A673 (cell line): ENCODE measurements around the gene UBE2J1. TPM values are rescaled to one million over a fixed set of nuclear protein-coding genes. Genes with fewer than 3 reads are reported as not detected.

Source experiments
- BruUV-seq: library from RNA; stranded (reverse); fragments of 400-500 nt; replicated peaks from 2 replicates; lab custom pipeline; 2021; lab: Mats Ljungman, UMichigan
- CTCF ChIA-PET: fragments of 300-600 bp; sonication (Branson Sonifier 250); formaldehyde crosslinking; loops from one replicate; lab custom pipeline; 2022; ENCODE audit warnings: antibody characterized with exemption; lab: Charles Lee
- POLR2A ChIA-PET: fragments of 300-600 bp; sonication (Branson Sonifier 250); formaldehyde crosslinking; loops from one replicate; lab custom pipeline; 2022; ENCODE audit warnings: antibody characterized with exemption; ENCODE audit not compliant: low non-redundant PET; lab: Charles Lee
- DNase-seq: peaks from one replicate; pipeline ENCODE4 v3.0.0-alpha.2; 2015; ENCODE audit warnings: low spot score
- H3K27ac ChIP-seq: fragments of 200-600 bp; sonication (generic); 2 replicates; pipeline ENCODE4 v1.5.1; 2016; ENCODE audit warnings: mixed run types, low read depth, mild to moderate bottlenecking, mixed read lengths, antibody characterized with exemption, low read length; ENCODE audit not compliant: poor library complexity, severe bottlenecking
- H3K27me3 ChIP-seq: fragments of 200-600 bp; sonication (generic); replicated peaks from 2 replicates; pipeline ENCODE4 v1.6.1; 2017; ENCODE audit warnings: mixed run types, low read depth, mild to moderate bottlenecking, mixed read lengths, antibody characterized with exemption, low read length; ENCODE audit not compliant: insufficient read depth, poor library complexity
- H3K36me3 ChIP-seq: fragments of 200-600 bp; sonication (generic); 2 replicates; pipeline ENCODE4 v1.6.1; 2016; ENCODE audit warnings: mixed run types, mild to moderate bottlenecking, mixed read lengths, antibody characterized with exemption, low read length; ENCODE audit not compliant: insufficient read depth, poor library complexity, severe bottlenecking
- H3K4me1 ChIP-seq: fragments of 200-600 bp; sonication (generic); 2 replicates; pipeline ENCODE4 v1.6.1; 2017; ENCODE audit warnings: mixed run types, mild to moderate bottlenecking, mixed read lengths, antibody characterized with exemption, low read length; ENCODE audit not compliant: insufficient read depth, poor library complexity, severe bottlenecking
- H3K4me3 ChIP-seq: fragments of 200-600 bp; sonication (generic); 2 replicates; pipeline ENCODE4 v1.5.1; 2016; ENCODE audit warnings: low read depth, mixed run types, mild to moderate bottlenecking, mixed read lengths, low read length; ENCODE audit not compliant: poor library complexity, severe bottlenecking
- H3K9me3 ChIP-seq: fragments of 200-600 bp; sonication (generic); 2 replicates; pipeline ENCODE4 v1.6.1; 2016; ENCODE audit warnings: mixed run types, low read depth, mild to moderate bottlenecking, mixed read lengths, antibody characterized with exemption, low read length; ENCODE audit not compliant: poor library complexity, severe bottlenecking
- CTCF ChIP-seq: fragments of 300-800, 200-600 bp; sonication (generic); conservative IDR thresholded peaks from 2 replicates; pipeline ENCODE4 v1.5.1; 2017; ENCODE audit warnings: low read depth, mild to moderate bottlenecking, antibody characterized with exemption, low read length, moderate library complexity, mixed read lengths
- EZH2 ChIP-seq: fragments of 200-600 bp; sonication (generic); IDR thresholded peaks from 2 replicates; pipeline ENCODE4 v1.6.1; 2017; ENCODE audit warnings: borderline replicate concordance, low read depth, mild to moderate bottlenecking, mixed read lengths, antibody characterized with exemption, low read length; ENCODE audit not compliant: poor library complexity, severe bottlenecking
- intact Hi-C: fragments of 100-400 bp; cut with micrococcal nuclease; formaldehyde crosslinking; loops from one replicate; pipeline ENCODE4 v1.10.0; 2022; ENCODE audit not compliant: unreplicated experiment
- total RNA-seq: library from RNA; stranded (reverse); gene quantifications from 2 replicates; pipeline ENCODE4 v1.2.3, GENCODE V29; 2021

Gene UBE2J1
- total RNA-seq, 1 experiment from 2014 or later, result 36.1 TPM

GRCh38 chr6:89290401-89291155, 61.9 kb downstream of the UBE2J1 start:
- BruUV-seq, result no TSS peak
- CTCF ChIA-PET, result no interaction called here

GRCh38 chr6:89289710-89290109, 62.8 kb downstream of the UBE2J1 start:
- BruUV-seq, result no TSS peak
- no peak for TF ChIP-seq CTCF
- no peak for TF ChIP-seq EZH2
- ChIA-PET CTCF (interaction anchor here (0.6 kb wide), 1 partner anchor 142 kb away, joined by 3 read pairs; no protein-coding TSS in a partner anchor), POLR2A (no interaction called here)
- H3K4me1 ChIP-seq, result no peaks in the 10 kb centered on the region
- DNase-seq, result no peak
- intact Hi-C loops, result no loop called here
- no peak overlapping the region for H3K4me3 ChIP-seq
- no peak overlapping the region for H3K27ac ChIP-seq
- no peaks in the 10 kb centered on the region for H3K36me3 ChIP-seq
- no peaks in the 10 kb centered on the region for H3K9me3 ChIP-seq
- H3K27me3 ChIP-seq, result no peaks in the 10 kb centered on the region

More at GRCh38 chr6:89290401-89291155, 61.9 kb downstream of the UBE2J1 start:
- H3K27ac ChIP-seq, result no peak overlapping the region
- no peak for TF ChIP-seq EZH2
- no peaks in the 10 kb centered on the region for H3K9me3 ChIP-seq
- H3K36me3 ChIP-seq, result no peaks in the 10 kb centered on the region
- POLR2A ChIA-PET, result no interaction called here
- no peaks in the 10 kb centered on the region for H3K27me3 ChIP-seq
- H3K4me3 ChIP-seq, result no peak overlapping the region
- DNase-seq, result no peak
- H3K4me1 ChIP-seq, result no peaks in the 10 kb centered on the region
- intact Hi-C loops, result no loop called here

GRCh38 chr6:89287351-89288028, 65.0 kb downstream of the UBE2J1 start:
- CTCF ChIA-PET, result no interaction called here

More at GRCh38 chr6:89287351-89288028, 65.0 kb downstream of the UBE2J1 start:
- no peak for DNase-seq
- POLR2A ChIA-PET, result no interaction called here
- BruUV-seq, result no TSS peak
- Histone ChIP-seq H3K36me3 (no peaks in the 10 kb centered on the region), H3K4me1 (no peaks in the 10 kb centered on the region), H3K9me3 (no peaks in the 10 kb centered on the region), H3K4me3 (no peak overlapping the region), H3K27me3 (no peaks in the 10 kb centered on the region), H3K27ac (no peak overlapping the region)
- intact Hi-C loops, result no loop called here
- TF ChIP-seq CTCF (no peak), EZH2 (no peak)
